HG03108 (cell line): ENCODE measurements around the gene TTC6.
"Not testable (repeated sequence)": the region's sequence is repeated elsewhere in the genome, so short reads cannot be mapped to it uniquely, and the experiment has no call there.

ENCODE experiments used
- ATAC-seq: cut with Tn5 transposase; IDR thresholded peaks from one replicate; pipeline ENCODE4 v1.9.1; 2021; ENCODE audit warnings: moderate library complexity; ENCODE audit not compliant: unreplicated experiment

TTC6 gene, protein sequence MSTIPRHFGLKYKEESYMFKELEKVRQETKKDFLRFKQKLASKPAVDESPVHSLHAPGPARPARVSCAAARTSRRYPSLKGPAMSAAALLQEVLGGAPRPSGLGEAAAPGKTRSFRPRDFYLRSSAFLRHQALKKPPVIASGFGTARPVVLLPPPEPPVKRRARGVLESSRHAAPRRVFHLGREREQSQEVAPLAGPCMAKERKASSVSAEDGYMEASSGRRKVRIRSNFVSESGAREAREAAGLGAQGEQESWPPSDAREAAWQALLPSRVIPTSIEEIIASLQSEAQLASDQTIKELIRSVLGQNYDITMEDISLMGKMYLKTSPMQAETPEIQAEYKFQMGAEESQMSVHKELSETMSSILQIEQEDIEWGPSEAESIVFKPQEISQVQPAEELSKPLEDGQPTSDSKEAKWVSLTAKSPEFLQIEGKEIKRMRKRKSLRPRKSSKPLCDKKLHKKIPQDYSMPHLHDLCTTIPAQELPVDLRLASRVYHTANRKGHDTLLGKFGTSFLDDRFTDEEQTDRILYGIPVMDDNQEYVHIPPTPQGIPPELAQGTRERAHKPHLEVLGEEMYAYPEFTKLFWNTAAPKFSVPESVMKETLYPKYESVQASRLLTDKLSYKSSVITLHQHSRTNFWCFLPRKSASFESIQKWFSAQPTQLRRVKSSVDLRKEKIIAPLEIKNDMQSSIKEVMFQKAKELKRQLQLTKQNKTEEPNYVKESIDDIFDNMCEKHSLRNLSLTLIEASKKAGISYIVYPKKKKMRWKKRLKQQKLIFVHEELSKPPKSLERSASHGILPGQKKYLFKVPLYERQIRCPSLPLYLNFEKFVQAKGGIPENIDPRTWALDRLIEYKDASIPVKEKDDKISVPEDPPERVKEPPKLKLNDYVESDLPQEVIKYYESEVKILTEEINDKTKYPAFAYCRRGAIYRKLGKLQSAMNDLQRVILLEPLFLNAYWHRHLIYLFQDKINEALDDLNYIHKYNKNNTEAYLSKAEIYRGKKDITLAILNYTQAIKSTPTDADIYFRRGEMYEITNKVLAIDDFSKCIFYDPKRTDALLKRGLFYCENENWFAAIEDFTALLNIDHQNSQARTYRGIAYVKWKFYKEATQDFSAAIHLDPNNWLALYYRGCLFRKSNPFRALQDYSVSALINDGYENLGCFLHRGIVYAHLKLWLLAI (N-terminal part only)

DNA sequence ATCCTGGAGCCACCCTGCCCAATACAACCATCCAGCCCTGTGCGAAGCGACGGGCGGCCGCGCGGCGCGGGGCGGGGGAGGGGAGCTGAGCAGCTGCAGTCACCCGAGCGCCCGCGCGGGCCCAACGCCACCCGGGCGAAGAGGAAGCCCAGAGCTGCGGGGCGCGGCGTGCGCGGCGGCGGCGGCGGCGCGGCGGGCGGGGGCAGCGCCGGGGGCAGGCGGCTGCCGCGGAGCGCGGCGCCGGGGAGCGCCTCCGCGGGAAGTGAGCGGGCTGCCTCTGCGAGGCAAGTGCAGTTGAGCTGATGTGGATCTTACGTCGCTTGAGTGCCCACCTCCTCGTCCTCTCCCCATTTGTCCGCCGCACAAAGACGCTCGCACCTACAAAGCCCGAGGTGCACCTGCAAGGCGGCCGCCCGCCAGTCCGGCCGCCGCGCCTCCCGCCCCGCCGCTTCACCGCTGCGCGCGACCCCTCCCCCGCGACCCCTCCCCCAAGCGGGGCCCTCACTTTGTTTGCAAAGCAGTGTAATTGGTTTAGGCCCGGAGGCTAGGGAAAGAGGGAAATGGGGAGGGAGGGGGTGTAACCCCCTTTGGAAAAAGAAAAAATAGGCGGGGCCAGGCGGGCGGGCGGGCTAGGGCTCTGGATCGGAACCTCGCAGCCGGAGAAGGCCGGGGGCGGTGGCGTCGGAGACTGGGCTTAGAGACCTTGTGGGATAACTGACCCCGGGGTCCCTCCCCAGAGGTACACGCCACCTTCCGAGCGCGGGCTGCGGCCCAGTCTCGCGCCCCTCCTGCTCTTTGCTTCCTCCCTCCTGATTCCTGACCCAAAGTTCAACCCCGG lies at the start of gene TTC6, which contains the start of gene FOXA1:
TSS of gene TTC6 (plus strand) at position 659 of the 838 bp plus-strand sequence. CDS start 26,436 bp downstream, outside the sequence.
TSS of gene FOXA1 (minus strand) at position 279 of the 838 bp plus-strand sequence. CDS start at position 2, 277 bp downstream.
- no peak for ATAC-seq

GRCh38 chr14:37546621-37547447 lies 48.6 kb upstream of the TTC6 start:
- no peak for ATAC-seq

GRCh38 chr14:37550511-37550910 lies 44.9 kb upstream of the TTC6 start:
- no peak for ATAC-seq

GRCh38 chr14:37551119-37551518 lies 44.3 kb upstream of the TTC6 start:
- ATAC-seq: no peak

DNA sequence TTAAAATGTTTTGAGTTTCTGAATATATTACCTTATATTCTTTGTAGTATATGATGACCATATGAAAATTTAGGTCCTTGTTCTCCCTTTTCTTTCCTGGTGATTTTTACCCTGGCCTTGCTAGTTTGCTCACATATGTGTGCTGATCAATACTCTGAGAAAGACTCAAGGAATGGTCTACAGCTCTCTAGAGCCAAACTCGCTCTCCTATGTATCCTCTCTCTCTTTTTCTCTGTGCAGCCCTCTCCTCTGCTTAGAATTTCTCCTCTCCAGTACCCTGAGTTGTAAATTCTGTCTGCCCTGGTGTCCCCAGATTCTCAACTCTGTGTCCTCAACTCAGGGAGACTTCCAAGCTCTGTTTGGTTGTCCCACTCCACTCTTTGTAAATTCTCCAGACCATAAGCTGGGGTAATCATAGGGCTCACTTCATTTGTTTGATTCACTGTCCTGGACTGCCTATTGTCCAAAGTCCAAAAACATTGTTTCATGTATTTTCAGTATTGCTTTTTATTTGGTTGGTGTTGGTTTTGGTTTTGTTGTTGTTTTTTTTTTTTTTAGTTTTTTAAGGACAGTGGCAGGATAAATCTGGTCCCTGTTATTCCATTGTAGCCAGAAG lies 41.4 kb upstream of the TTC6 start:
- no peak for ATAC-seq

DNA sequence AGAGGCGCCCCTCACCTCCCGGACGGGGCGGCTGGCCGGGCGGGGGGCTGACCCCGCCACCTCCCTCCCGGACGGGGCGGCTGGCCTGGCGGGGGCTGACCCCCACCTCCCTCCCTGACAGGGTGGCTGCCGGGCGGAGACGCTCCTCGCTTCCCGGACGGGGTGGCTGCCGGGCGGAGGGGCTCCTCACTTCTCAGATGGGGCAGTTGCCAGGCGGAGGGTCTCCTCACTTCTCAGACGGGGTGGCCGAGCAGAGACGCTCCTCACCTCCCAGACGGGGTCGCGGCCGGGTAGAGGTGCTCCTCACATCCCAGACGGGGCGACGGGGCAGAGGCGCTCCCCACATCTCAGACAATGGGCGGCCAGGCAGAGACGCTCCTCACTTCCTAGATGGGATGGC lies 39.8 kb upstream of the TTC6 start:
- not testable (repeated sequence) for ATAC-seq

DNA sequence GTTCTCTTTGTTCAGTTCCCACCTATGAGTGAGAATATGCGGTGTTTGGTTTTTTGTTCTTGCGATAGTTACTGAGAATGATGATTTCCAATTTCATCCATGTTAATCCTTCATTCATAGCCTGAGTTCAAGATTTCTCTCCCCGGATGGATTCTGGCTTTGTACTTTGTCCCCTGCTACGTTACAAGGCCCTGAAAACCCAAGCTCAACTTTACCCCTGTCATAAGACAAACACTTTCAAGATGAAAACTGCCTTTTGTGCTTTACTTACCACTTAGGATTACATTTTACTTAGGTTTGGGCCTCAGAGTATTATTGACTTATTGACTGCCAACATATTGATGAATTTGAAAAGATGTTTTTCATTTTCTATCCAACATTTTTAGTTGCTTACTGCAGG lies 36.7 kb upstream of the TTC6 start:
- no peak for ATAC-seq

- no peak for ATAC-seq
Measured at GRCh38 chr14:37559386-37559785, 36.0 kb upstream of the TTC6 start.

- ATAC-seq: no peak
Measured at GRCh38 chr14:37563189-37563588, 32.2 kb upstream of the TTC6 start.

GRCh38 chr14:37565550-37565949 lies 29.9 kb upstream of the TTC6 start:
- ATAC-seq: no peak

GRCh38 chr14:37566811-37567371 lies 28.5 kb upstream of the TTC6 start:
- no peak for ATAC-seq

DNA sequence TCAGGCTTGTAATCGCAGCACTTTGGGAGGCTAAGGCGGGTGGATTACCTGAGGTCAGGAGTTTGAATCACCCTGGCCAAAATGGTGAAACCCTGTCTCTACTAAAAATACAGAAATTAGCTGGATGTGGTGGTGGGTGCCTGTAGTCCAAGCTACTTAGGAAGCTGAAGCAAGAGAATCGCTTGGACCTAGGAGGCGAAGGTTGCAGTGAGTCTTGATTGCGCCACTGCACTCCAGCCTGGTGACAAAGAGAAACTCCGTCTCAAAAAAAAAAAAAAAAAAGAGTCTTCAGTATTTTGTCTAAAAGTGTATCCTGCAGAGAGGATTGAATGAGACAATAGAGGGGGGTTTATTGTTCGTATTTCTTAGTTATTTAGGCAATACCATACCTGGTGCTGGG lies 25.7 kb upstream of the TTC6 start:
- ATAC-seq: no peak

GRCh38 chr14:37571391-37571790 lies 24.0 kb upstream of the TTC6 start:
- ATAC-seq: no peak

- no peak for ATAC-seq
Measured at GRCh38 chr14:37573356-37573755, 22.1 kb upstream of the TTC6 start.

DNA sequence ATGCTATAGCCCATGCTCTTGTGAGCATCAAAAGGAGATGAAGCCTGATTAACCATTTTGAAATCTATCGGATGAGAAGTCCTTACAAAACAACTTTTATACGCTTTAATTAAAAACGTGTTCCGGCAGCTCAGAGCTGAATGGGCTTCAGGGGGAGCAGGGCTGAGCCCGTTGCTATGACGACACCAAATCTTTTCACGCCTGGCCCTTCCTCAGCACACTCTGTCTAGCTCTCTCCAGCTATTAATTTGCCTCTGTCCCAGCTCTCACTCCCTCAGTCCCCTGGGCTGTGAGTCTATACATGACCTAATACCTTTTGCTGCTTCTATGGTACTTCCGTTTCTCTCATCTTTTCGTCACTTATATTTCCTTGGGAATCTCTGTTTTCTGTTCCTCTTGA lies 16.2 kb upstream of the TTC6 start:
- no peak for ATAC-seq

GRCh38 chr14:37580146-37580545 lies 15.3 kb upstream of the TTC6 start:
- no peak for ATAC-seq

DNA sequence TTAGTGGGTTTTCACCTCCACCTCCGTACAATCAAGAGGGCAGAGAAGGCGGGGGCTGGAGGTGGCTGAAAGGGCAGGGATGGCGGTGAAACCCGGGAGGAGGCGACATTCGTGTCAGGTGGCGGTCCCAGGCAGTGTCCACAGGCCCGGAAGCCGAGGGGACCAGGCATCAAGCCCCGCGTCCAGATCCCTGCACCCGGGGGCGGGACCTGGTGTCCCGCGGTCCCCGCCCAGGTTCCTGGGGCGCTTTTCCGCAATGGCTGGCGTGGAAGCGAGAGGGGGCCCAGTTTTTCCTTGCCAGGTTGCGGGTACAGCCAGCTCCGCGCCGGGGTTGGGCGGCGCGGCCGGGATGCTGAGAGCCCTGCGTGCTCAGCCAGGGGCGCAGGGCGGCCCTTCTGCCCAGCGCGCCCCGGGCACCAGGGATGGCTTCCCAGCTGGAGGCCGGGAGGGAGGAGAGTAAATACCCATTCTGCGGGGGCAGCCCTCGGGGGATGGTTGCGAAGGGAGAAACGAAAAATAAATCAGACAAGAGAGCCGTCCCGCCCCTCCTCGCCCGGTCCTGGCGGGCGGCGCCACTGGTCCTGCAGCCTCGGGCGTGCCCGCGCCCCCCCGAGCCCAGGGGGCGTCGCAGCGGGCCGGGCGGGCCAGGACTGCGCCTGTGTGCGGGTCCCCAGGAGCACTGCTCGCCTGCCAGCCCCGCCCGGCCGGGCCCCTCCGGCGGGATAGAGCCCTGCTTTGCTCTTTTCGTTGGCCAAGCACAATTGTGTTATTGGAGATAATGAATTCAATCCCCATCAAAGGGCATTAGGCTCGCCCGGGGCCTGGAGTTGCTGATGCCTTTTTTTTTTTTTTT lies 11.8 kb upstream of the TTC6 start:
- ATAC-seq: no peak
